NCI-H2081 treated with DMSO at 0.1 percent for 48 hours (cell line): ENCODE measurements around the gene CEP72.
A peak's percentile ranks its signal among the peaks of the same experiment; 100 is the strongest.

Experiments
- DNase-seq: peaks from one replicate; lab custom pipeline; 2025; lab: John Stamatoyannopoulos, UW

Gene CEP72

DNA sequence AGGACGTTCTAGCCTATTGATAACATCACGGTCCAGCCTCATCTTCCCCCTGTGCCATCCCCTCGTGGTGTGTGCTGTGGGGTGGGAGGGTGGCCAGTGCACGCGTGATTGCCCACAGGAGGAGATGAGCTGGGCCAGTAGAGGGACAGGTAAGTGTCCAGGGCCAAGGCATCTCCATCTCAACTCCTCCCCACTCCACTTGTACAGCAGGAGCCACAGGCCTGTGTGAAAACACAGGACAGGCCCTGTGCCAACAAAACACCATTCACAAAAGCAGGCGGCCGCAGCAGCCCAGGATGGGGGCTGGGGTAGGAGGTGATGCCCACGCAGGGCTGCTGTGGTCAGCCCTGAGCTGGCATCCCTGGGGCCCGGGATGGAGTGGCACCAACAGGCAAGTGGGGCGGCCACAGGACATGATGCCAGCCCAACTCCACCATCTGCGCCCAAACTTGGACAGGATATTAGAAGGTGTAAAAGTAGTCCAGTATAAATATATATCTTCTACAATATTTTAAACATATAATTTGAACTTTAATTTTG, 48.4 kb downstream of the CEP72 start:
- DNase-seq = no peak

DNA sequence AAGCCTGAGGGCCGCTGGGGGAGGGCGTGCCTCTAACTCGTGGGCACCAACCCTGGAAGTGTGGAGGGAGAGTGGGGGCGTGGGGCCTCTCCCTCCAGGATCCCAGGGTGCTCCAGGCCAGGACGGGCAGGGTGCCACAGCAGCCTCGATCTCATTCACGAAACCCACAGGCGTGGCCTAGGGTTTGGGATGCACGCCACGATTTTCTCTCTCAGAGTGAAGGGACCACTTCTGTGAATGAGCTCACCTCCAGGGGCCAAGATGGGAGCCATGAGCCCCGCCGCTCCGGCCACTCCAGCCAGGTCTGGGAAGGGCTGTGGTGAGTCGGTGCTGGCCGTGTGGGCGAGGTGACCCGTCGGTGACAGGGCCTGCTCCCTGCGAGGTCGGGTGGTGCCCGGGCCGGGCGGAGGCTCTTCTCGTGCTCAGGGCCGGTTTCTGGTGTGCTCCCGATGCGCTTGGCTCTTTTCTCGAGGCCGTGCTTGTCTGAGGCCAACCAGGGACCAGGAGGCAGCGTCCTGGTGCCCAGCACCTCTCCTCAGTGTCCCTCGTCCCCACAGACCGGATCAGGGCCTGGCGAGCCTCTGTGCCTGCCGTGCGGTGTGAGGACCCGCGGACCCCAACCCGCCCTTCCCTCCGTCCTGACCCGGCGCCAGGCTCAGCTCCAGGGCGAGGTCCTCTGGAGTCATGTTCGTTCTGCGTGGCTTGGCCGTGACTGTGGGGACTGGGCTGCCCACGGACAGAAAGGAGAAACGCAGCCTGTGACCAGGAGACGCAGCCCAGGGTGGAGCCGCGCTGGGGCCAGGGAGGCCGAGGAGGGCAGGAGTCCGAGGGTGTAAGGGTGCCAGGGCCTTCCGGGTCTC, 50.0 kb downstream of the CEP72 start:
- no peak for DNase-seq

DNA sequence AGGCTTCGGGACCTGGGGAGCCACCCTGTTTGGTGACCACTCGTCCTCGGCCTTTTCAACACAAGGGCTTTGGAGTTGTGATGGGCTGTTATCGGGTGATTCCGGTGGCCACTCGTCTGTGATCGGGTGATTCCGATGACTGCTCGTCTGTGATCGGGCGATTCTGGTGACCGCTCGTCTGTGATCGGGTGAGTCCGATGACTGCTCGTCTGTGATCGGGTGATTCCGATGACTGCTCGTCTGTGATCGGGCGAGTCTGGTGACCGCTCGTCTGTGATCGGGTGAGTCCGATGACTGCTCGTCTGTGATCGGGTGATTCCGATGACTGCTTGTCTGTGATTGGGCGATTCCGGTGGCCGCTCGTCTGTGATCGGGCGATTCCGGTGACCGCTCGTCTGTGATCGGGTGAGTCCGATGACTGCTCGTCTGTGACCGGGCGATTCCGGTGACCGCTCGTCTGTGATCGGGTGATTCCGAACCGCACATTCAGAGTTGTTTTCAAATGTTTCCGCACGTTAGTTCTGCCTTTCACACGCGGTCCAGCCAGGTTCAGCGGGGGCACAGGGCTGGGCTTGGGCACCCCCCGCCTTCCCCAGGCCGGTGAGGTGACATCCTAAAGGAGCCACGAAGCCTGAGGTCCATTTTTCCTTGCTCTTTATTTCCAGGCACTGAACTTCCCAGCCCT, 50.8 kb downstream of the CEP72 start:
- no peak for DNase-seq

DNA sequence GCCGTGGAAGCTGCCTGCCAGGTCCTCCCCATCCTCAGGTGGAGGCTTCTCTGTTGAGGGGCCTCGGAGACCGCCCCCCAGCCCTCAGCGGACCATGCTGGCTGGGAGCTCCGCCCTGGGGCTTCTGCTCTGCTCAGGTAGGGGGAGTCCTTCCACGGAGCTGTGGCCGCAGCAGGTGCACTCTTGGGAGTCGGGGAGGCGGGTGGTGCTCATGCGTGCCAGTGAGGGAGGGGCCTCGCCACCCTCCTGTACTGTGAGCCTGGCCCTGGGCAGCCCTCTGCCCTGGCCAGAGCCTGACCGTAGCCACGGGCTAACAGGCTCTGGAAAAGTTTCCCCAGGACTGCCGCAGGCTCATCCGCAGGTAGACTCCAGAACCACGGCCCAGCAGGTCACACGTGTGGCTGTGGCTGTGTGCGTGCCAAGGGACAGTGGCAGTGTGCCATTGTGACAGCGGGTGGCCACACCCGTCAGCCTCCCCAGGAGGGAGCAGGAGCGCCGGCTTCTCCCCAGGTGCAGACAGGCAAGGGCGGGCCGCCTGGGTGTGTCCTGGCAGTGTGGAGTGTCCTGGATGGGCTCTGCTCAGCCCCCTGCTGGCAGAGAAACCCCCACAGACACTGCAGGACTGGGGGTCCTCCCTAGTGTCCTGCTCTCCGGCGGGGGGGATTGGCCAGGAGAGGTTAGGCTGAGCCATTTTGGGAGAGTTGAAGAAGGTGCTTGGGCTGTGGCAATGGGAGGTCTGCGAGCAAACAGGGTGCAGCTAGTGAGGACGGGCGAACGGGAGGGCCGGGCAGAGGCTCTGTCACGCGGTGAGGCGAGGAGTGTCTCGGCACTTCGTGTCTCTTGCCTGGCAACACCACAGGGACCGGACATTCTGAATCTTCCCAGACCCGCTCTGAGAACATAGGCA, 51.5 kb downstream of the CEP72 start:
- DNase-seq = no peak

GRCh38 chr5:664343-664993, 52.3 kb downstream of the CEP72 start:
- DNase-seq = no peak

- DNase-seq = no peak
Observed at GRCh38 chr5:664994-665360, 52.8 kb downstream of the CEP72 start.

DNA sequence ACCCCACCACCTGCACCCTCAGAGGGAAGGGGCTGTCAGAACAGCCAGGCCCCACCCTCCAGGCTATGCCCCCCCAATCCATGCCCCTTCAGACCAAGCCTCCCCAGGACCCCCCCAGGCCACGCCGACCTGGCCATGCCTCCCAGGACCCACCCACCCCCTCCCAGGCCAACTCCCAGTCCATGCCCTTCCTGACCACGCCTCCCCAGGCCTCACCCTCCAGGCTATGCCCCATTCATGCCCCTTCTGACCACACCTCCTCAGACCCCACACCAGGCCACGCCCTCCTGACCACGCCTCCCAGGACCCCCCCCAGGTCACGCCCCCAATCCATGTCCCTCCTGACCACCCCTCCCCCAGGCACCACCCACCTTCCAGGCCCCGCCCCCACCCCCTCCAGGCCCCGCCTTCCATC, 53.4 kb downstream of the CEP72 start:
- DNase-seq = no peak

DNA sequence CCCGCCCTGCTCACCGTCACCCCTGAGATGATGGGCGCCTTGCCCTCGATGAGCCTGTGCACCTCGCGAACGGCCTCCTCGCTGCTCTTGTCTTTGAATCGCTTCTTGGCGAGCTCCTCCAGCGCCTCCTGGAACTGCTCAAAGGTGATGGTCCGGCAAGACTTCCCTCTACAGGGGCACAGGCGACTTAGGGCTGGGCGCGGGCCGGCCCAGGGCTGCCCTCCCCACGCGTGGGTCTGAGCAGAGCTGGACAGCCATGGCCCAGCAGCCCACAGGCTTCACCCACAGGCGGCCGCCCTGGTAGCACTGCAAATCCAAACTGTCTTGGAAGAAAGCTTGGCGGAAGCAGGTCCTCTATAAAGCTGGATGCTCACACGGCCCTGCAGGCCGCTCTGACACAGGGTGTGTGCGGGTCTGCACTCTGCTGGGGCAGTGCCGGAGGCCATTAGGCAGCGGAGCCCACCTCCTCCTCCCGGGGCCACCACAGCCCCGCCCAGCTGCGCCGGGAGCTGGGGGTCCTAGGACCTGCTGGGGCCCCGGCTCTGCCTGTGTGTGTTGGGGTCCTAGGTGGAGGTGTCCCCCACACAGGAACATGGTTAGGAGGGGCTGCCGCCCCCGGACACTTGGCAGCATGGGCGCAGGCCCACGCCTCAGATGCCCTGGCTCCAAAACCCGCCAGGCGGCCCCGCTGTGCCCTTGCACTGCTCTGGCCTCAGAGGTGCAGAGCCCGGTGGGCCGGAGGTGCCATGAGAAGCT, 54.0 kb downstream of the CEP72 start:
- DNase-seq = no peak

- DNase-seq = no peak
Observed at GRCh38 chr5:666816-667498, 54.8 kb downstream of the CEP72 start.

DNA sequence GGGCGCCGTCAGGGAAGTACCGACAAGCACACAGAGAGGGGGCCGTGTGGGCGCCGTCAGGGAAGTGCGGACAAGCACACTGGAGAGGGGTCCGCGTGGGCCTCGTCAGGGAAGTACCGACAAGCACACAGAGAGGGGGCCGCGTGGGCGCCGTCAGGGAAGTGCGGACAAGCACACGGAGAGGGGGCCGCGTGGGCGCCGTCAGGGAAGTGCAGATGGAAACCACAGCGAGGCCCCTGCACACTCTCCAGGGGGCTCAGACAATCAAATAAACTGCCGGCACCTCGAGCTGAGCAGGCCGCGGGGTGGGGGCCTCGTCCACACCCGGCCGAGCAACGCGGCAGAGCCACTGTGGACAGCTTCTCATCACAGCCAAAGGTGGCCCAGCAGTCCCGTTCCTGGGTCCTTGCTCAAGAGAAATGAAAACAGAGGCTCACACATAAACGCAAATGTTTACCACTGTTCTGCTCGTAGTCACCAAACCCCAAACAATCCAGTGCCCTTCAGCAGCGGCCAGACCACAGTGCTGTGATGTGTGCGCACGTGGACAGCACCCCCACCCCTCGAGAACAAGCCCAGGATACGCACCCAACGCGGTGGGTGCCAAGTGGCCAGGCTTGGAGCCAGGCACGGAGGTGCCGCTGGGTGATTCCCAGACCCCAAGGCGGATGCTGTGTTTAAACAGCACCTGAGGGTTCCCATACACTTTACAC, 56.3 kb downstream of the CEP72 start:
- no peak for DNase-seq

DNA sequence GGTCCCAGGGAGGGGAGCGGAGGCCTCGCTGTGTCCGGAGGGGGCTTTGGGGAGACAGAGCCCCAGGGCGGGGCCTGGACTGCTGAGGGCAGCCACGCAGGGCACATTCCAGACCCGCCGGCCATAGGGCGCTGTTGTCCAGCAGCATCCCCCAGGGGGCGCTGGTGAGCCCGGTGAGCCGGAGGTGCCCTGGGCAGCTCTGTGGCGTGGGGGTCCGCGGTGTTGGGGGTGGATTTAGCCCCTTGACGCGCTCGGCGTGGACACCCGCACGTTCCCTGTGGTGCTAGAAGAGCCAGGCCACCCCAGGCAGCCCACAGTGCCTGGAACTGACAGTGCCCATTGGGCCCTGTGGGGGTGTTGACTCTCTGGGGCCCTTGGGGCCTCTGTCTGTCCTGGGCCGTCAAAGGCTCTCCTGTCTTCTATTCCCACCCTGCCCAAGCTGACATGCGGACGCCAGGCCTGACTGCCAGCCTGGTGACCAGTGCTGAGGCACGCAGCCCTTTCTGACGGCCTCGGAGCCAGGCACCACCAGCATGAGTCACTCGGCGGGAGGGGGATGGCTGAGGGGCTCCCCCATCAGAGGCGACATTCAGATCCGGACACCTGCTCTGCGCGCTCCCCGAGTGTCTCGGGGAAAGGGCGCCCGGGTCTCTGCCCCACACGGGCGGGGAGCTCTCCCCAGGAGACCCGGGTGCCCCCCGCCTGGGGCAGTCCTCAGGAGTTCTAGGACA, 57.1 kb downstream of the CEP72 start:
- DNase-seq = no peak

DNA sequence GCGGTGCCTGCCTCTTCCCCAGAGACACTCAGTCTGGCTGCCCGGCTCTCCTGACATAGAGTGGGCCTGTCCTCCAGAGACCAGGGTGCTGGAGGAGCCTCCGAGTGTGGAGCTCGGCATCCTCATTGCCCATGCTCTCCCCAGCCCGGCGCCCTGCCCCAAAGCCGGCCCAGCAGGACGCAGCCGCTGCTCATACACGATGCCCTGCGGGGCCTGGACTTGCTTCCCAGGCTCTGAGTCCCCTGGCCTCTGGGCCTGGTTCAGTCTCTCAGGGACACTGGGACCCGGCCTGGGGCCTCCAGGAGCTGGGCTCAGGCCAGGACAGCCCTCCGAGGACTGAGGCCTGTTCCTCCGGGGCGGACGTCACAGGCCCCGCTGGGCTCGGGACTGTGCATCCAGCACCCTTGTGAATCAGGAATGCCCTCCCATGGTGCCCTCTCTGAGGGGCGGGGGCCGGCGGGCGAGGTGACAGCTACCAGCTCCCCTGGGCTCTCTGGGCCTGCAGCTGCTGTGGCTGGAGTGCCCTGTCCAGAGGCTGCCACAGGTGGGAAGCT, 57.8 kb downstream of the CEP72 start:
- DNase-seq = no peak

GRCh38 chr5:670396-671270, 58.5 kb downstream of the CEP72 start:
- DNase-seq = no peak

- no peak for DNase-seq
Observed at GRCh38 chr5:671459-672328, 59.6 kb downstream of the CEP72 start.

DNA sequence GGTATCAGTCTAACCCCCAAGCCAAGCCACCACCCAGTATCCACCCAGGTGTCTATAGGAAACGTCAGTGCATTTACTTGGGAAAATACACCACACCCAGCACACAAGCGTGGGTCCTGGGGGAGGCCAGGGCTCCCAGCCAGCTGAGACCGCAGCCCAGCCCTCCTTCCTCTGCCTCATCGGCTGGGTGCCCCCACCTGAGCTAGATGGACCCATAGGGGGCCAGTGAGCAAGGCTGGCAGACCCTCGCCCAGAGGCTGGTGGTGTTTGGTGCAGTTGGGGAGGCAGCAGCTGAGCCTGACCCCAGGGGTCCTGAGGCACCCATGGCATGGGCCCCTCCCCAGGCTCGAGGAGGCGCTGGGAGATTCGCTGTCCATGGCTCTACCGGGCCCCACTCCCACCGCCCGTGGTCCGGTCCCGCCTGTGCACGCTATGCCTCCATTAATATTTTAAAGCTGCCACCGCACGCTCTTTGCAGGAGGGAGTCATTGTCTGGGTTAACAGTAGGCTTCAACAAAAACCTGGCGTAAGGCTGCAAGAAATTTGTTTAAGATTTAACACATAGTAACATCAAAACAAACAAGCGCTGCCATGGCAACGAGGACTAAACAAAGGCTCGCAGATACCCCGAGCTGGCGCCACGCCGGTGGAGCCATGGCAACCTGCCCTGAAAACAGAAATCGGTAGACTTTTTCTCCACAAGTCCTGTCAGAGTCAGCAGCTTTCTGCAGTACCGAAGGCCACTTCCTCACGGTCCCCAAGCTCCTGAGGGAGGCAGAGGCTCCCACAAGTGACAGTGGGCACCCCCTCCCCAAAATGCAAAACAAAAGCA, 60.4 kb downstream of the CEP72 start:
- peak; percentile 97 for DNase-seq
